Small intestine (tissue), 7 donors: ENCODE measurements around the gene ABO. TPM values are rescaled to one million over a fixed set of nuclear protein-coding genes. Genes with fewer than 3 reads are reported as not detected.
"Not testable (repeated sequence)": the region's sequence is repeated elsewhere in the genome, so short reads cannot be mapped to it uniquely, and the experiment has no call there.

ENCODE experiments used
- DNase-seq, 2 donors: peaks; one replicate each; pipeline versions ENCODE4 v3.0.0 to v3.0.0-alpha.2; 2013
- FAIRE-seq: peaks from 2 replicates; lab custom pipeline; 2012; peaks lifted over from hg19 to GRCh38; lab: Jason Lieb, UNC
- H3K27ac ChIP-seq, 3 donors: one replicate each; pipeline ENCODE4 v1.5.1; 2013; ENCODE audit warnings: low read length in 2 of 3, mild to moderate bottlenecking in 2 of 3, control low read depth in 1 of 3, inconsistent platforms in 1 of 3, low read depth in 1 of 3, moderate library complexity in 1 of 3
- H3K27me3 ChIP-seq, 3 donors: one replicate each; pipeline ENCODE4 v1.6.1; 2013; ENCODE audit warnings: low read length in 3 of 3, inconsistent platforms in 1 of 3; ENCODE audit not compliant: control insufficient read depth in 3 of 3, insufficient read depth in 3 of 3
- H3K36me3 ChIP-seq, 3 donors: one replicate each; pipeline ENCODE4 v1.6.1; 2013; ENCODE audit warnings: low read length in 3 of 3, inconsistent platforms in 1 of 3, low read depth in 1 of 3, mild to moderate bottlenecking in 1 of 3, moderate library complexity in 1 of 3; ENCODE audit not compliant: control insufficient read depth in 3 of 3, insufficient read depth in 2 of 3
- H3K4me1 ChIP-seq, 3 donors: one replicate each; pipeline ENCODE4 v1.6.1; 2013; ENCODE audit warnings: low read length in 2 of 3, inconsistent platforms in 1 of 3, low read depth in 1 of 3, mild to moderate bottlenecking in 1 of 3, moderate library complexity in 1 of 3; ENCODE audit not compliant: control insufficient read depth in 3 of 3, insufficient read depth in 2 of 3
- H3K4me3 ChIP-seq, 3 donors: one replicate each; pipeline ENCODE4 v1.5.1; 2013; ENCODE audit warnings: low read length in 3 of 3, control low read depth in 1 of 3, inconsistent platforms in 1 of 3, low read depth in 1 of 3, mild to moderate bottlenecking in 1 of 3, moderate library complexity in 1 of 3
- H3K9me3 ChIP-seq, 2 donors: one replicate each; pipeline ENCODE4 v1.6.1; 2013; ENCODE audit warnings: low read depth in 1 of 2, low read length in 1 of 2; ENCODE audit not compliant: control insufficient read depth in 2 of 2, insufficient read depth in 1 of 2
- WGBS, 3 donors: extraction: QIAGEN DNeasy Blood & Tissue Kit; methylation state at CpG; one replicate each; pipeline ENCODE4 v1.1.7; 2013; 5-methylcytosine and 5-hydroxymethylcytosine counted together
- polyA plus RNA-seq, 4 donors: library from polyadenylated mRNA; stranded (reverse) in 3 of 4; unstranded in 1 of 4; fragments of 200-250 nt in 3 of 4; fragments of 120-200 nt in 1 of 4; gene quantifications; one replicate each; pipeline versions ENCODE4 v1.2.1 to v1.2.3, GENCODE V29; 2013
- donor health status: healthy with polysubstance abuse.
- donor health status: control.
- donor health status: control.
- donor health status: Bipolar disorder and iron deficiency.
- donor health status: healthy.

Gene ABO
- polyA plus RNA-seq, 4 donors: 9.5 to 46.4 (median 31.9) TPM

GRCh38 chr9:133276001-133276884, 1.2 kb upstream of the ABO start:
- Histone ChIP-seq H3K4me3 (peak overlapping the region in 2 of 3 donors; percentile 55 to 65), H3K9me3 (peaks cover 0 to 15% of the 10 kb centered on the region in 2 donors), H3K27me3 (peaks cover 0 to 10% (median 6%) of the 10 kb centered on the region in 3 donors), H3K4me1 (peaks cover 2 to 30% (median 4%) of the 10 kb centered on the region in 3 donors), H3K27ac (peak overlapping the region; percentile 45 to 93 (median 86)), H3K36me3 (peaks cover 0 to 7% (median 0%) of the 10 kb centered on the region in 3 donors)
- FAIRE-seq (no peak), DNase-seq (no peak)
- WGBS, 3 donors: 32 to 43% (median 42%) methylated on average over 27 to 33 of the region's 33 CpGs

- Histone ChIP-seq H3K36me3 (peaks cover 0 to 11% (median 0%) of the 10 kb centered on the region in 3 donors), H3K4me1 (peaks cover 0 to 25% (median 0%) of the 10 kb centered on the region in 3 donors), H3K27me3 (peaks cover 0 to 12% (median 6%) of the 10 kb centered on the region in 3 donors), H3K27ac (peak overlapping the region; percentile 53 to 93 (median 86)), H3K9me3 (peaks cover 0 to 15% of the 10 kb centered on the region in 2 donors), H3K4me3 (peak overlapping the region; percentile 55 to 65 (median 58))
- 9 to 21% (median 17%) methylated on average over 45 to 60 of the region's 60 CpGs for WGBS, 3 donors
- FAIRE-seq: no peak
- DNase-seq: peak in 1 of 2 donors; percentile 28
These were observed 531 bp downstream of the ABO start for GRCh38 chr9:133274236-133275104.

GRCh38 chr9:133273819-133274218, 1.2 kb downstream of the ABO start:
- peaks cover 0 to 28% (median 0%) of the 10 kb centered on the region in 3 donors for H3K4me1 ChIP-seq
- H3K4me3 ChIP-seq: peak overlapping the region; percentile 55 to 65 (median 58)
- FAIRE-seq (no peak), DNase-seq (peak; percentile 39 to 55)
- peaks cover 0 to 11% (median 0%) of the 10 kb centered on the region in 3 donors for H3K36me3 ChIP-seq
- H3K27ac ChIP-seq: peak overlapping the region; percentile 53 to 93 (median 86)
- peaks cover 0 to 15% of the 10 kb centered on the region in 2 donors for H3K9me3 ChIP-seq
- peaks cover 0 to 12% (median 6%) of the 10 kb centered on the region in 3 donors for H3K27me3 ChIP-seq
- 19 to 69% (median 45%) methylated on average over 11 of the region's 11 CpGs for WGBS, 3 donors

GRCh38 chr9:133273098-133273497, 1.9 kb downstream of the ABO start:
- peaks cover 0 to 8% of the 10 kb centered on the region in 2 donors for H3K9me3 ChIP-seq
- peaks cover 0 to 11% (median 0%) of the 10 kb centered on the region in 3 donors for H3K36me3 ChIP-seq
- H3K27ac ChIP-seq: peak overlapping the region in 2 of 3 donors; percentile 86 to 93
- no peak overlapping the region for H3K4me3 ChIP-seq
- DNase-seq (no peak), FAIRE-seq (no peak)
- H3K27me3 ChIP-seq: peaks cover 0 to 10% (median 6%) of the 10 kb centered on the region in 3 donors
- 62 to 67% (median 63%) methylated on average over 7 of the region's 7 CpGs for WGBS, 3 donors
- H3K4me1 ChIP-seq: peaks cover 0 to 28% (median 0%) of the 10 kb centered on the region in 3 donors

GRCh38 chr9:133269537-133270362, 5.3 kb downstream of the ABO start:
- H3K9me3 ChIP-seq: no peaks in the 10 kb centered on the region
- DNase-seq: peak; percentile 70 to 81
- no peak overlapping the region for H3K4me3 ChIP-seq
- peaks cover 0 to 8% (median 0%) of the 10 kb centered on the region in 3 donors for H3K27me3 ChIP-seq
- WGBS, 3 donors: 9 to 62% (median 35%) methylated on average over 9 of the region's 9 CpGs
- H3K4me1 ChIP-seq: peaks cover 0 to 28% (median 0%) of the 10 kb centered on the region in 3 donors
- peaks cover 0 to 11% (median 0%) of the 10 kb centered on the region in 3 donors for H3K36me3 ChIP-seq
- peak overlapping the region in 2 of 3 donors; percentile 41 to 59 for H3K27ac ChIP-seq
- FAIRE-seq: no peak

- H3K4me1 ChIP-seq: peaks cover 0 to 28% (median 0%) of the 10 kb centered on the region in 3 donors
- not testable (repeated sequence) for H3K9me3 ChIP-seq, FAIRE-seq, H3K27me3 ChIP-seq, H3K4me3 ChIP-seq
- 14 to 52% (median 30%) methylated on average over 2 of the region's 2 CpGs for WGBS, 3 donors
- H3K27ac ChIP-seq: peak overlapping the region in 1 of 3 donors; percentile 59
- peaks cover 0 to 11% (median 0%) of the 10 kb centered on the region in 3 donors for H3K36me3 ChIP-seq
- peak; percentile 30 to 43 for DNase-seq
These were observed 5.9 kb downstream of the ABO start for GRCh38 chr9:133269136-133269535.

GRCh38 chr9:133268335-133269056, 6.5 kb downstream of the ABO start:
- H3K4me1 ChIP-seq: peaks cover 0 to 24% (median 0%) of the 10 kb centered on the region in 3 donors
- no peak overlapping the region for H3K4me3 ChIP-seq
- H3K9me3 ChIP-seq: no peaks in the 10 kb centered on the region
- H3K36me3 ChIP-seq: peaks cover 0 to 10% (median 0%) of the 10 kb centered on the region in 3 donors
- FAIRE-seq: no peak
- peaks cover 0 to 4% (median 0%) of the 10 kb centered on the region in 3 donors for H3K27me3 ChIP-seq
- WGBS, 3 donors: 15 to 53% (median 38%) methylated on average over 9 of the region's 9 CpGs
- peak overlapping the region in 1 of 3 donors; percentile 59 for H3K27ac ChIP-seq
- no peak for DNase-seq
